Neural progenitor cell (in vitro differentiated cells): ENCODE data around the gene RRM2. TPM values are rescaled to one million over a fixed set of nuclear protein-coding genes. Genes with fewer than 3 reads are reported as not detected.

Experiments used
- DNase-seq: peaks from one replicate; pipeline ENCODE4 v3.0.0-alpha.2; 2016; ENCODE audit warnings: low spot score
- H2AFZ ChIP-seq: fragments of 200-600 bp; sonication (generic); replicated peaks from 2 replicates; pipeline ENCODE4 v1.6.1; 2016; ENCODE audit warnings: antibody characterized with exemption
- H3F3A ChIP-seq: fragments of 200-600 bp; sonication (generic); 2 replicates; pipeline ENCODE4 v1.6.1; 2016; ENCODE audit warnings: antibody characterized with exemption, low read depth
- H3K27ac ChIP-seq: fragments of 200-600 bp; sonication (generic); 2 replicates; pipeline ENCODE4 v1.5.1; 2016; ENCODE audit warnings: mild to moderate bottlenecking
- H3K27me3 ChIP-seq: fragments of 200-600 bp; sonication (generic); 2 replicates; pipeline ENCODE4 v1.6.1; 2016; ENCODE audit warnings: mild to moderate bottlenecking, moderate library complexity
- H3K36me3 ChIP-seq: fragments of 200-600 bp; sonication (generic); 2 replicates; pipeline ENCODE4 v1.5.1; 2016
- H3K4me1 ChIP-seq: fragments of 200-600 bp; sonication (generic); 2 replicates; pipeline ENCODE4 v1.6.1; 2016; ENCODE audit warnings: mixed run types
- H3K4me2 ChIP-seq: fragments of 200-600 bp; sonication (generic); 2 replicates; pipeline ENCODE4 v1.6.1; 2016
- H3K4me3 ChIP-seq: fragments of 200-600 bp; sonication (generic); 2 replicates; pipeline ENCODE4 v1.5.1; 2016
- H3K79me2 ChIP-seq: fragments of 200-600 bp; sonication (generic); 2 replicates; pipeline ENCODE4 v1.6.1; 2016; ENCODE audit warnings: low read depth
- H3K9ac ChIP-seq: fragments of 200-600 bp; sonication (generic); 2 replicates; pipeline ENCODE4 v1.6.1; 2016
- H3K9me3 ChIP-seq: fragments of 200-600 bp; sonication (generic); 2 replicates; pipeline ENCODE4 v1.5.1; 2016; ENCODE audit warnings: low read depth
- H4K20me1 ChIP-seq: fragments of 200-600 bp; sonication (generic); 2 replicates; pipeline ENCODE4 v1.6.1; 2016; ENCODE audit warnings: low read depth
- H3K27ac Mint-ChIP-seq: 3 replicates; pipeline ENCODE4 v1.8.0; 2021; ENCODE audit warnings: mixed read lengths
- H3K27me3 Mint-ChIP-seq: 2 replicates; pipeline ENCODE4 v1.8.0; 2022; ENCODE audit warnings: low read depth, mild to moderate bottlenecking, inconsistent platforms, moderate library complexity, mixed read lengths; ENCODE audit not compliant: insufficient read depth
- H3K36me3 Mint-ChIP-seq: 3 replicates; pipeline ENCODE4 v1.8.0; 2021; ENCODE audit warnings: mixed read lengths
- H3K4me1 Mint-ChIP-seq: 3 replicates; pipeline ENCODE4 v1.8.0; 2021; ENCODE audit warnings: mixed read lengths
- H3K4me3 Mint-ChIP-seq: 3 replicates; pipeline ENCODE4 v1.8.0; 2021; ENCODE audit warnings: mild to moderate bottlenecking, moderate library complexity, mixed read lengths
- H3K9me3 Mint-ChIP-seq: 3 replicates; pipeline ENCODE4 v1.8.0; 2020; ENCODE audit warnings: mixed read lengths
- CTCF ChIP-seq: fragments of 200-600 bp; sonication (generic); IDR thresholded peaks from 2 replicates; pipeline ENCODE4 v1.5.1; 2017; ENCODE audit warnings: antibody characterized with exemption, mild to moderate bottlenecking
- EZH2 ChIP-seq: fragments of 200-600 bp; sonication (generic); IDR thresholded peaks from 2 replicates; pipeline ENCODE4 v1.6.1; 2017; ENCODE audit warnings: antibody characterized with exemption, mild to moderate bottlenecking, moderate library complexity
- EZH2phosphoT487 ChIP-seq: fragments of 200-600 bp; sonication (generic); IDR thresholded peaks from 2 replicates; pipeline ENCODE4 v1.6.1; 2017; ENCODE audit warnings: antibody characterized with exemption
- total RNA-seq: library from RNA; depleted of rRNA; stranded (reverse); fragments of >200 nt; gene quantifications from 2 replicates; pipeline ENCODE4 v1.2.3, GENCODE V29; 2015; ENCODE audit warnings: low replicate concordance

Gene RRM2
- total RNA-seq, 1 donor from 2014 or later, result 66.0 TPM

GRCh38 chr2:10080536-10081304, 41.8 kb upstream of the RRM2 start:
- no peaks in the 10 kb centered on the region for H3K9me3 Mint-ChIP-seq
- H4K20me1 ChIP-seq, result peaks cover 5% of the 10 kb centered on the region
- DNase-seq, result peak; percentile 62

GRCh38 chr2:10083046-10083445, 39.5 kb upstream of the RRM2 start:
- H3K27ac Mint-ChIP-seq, result no peak overlapping the region

More at GRCh38 chr2:10080536-10081304, 41.8 kb upstream of the RRM2 start:
- peaks cover 24% of the 10 kb centered on the region for H3K4me1 Mint-ChIP-seq
- H3K27ac ChIP-seq, result no peak overlapping the region
- peaks cover 4% of the 10 kb centered on the region for H3K4me1 ChIP-seq
- H2AFZ ChIP-seq, result no peak overlapping the region
- H3F3A ChIP-seq, result peaks cover 22% of the 10 kb centered on the region
- H3K9ac ChIP-seq, result no peak overlapping the region
- TF ChIP-seq EZH2 (peak; percentile 95), EZH2phosphoT487 (peak; percentile 89), CTCF (no peak)
- H3K9me3 ChIP-seq, result no peaks in the 10 kb centered on the region
- H3K27ac Mint-ChIP-seq, result no peak overlapping the region
- H3K36me3 Mint-ChIP-seq, result no peaks in the 10 kb centered on the region
- H3K36me3 ChIP-seq, result no peaks in the 10 kb centered on the region
- peaks cover 90% of the 10 kb centered on the region for H3K27me3 ChIP-seq
- H3K4me3 Mint-ChIP-seq, result peak overlapping the region; percentile 68
- no peaks in the 10 kb centered on the region for H3K79me2 ChIP-seq
- peak overlapping the region; percentile 74 for H3K4me2 ChIP-seq
- H3K4me3 ChIP-seq, result peak overlapping the region; percentile 44
- peaks cover 65% of the 10 kb centered on the region for H3K27me3 Mint-ChIP-seq

GRCh38 chr2:10083692-10084211, 38.8 kb upstream of the RRM2 start:
- no peak overlapping the region for H3K9ac ChIP-seq
- no peaks in the 10 kb centered on the region for H3K9me3 Mint-ChIP-seq
- H3F3A ChIP-seq, result peaks cover 19% of the 10 kb centered on the region
- H2AFZ ChIP-seq, result no peak overlapping the region
- H3K4me3 Mint-ChIP-seq, result no peak overlapping the region
- no peak overlapping the region for H3K4me2 ChIP-seq
- TF ChIP-seq EZH2, result peak; percentile 16
- TF ChIP-seq CTCF, result no peak
- TF ChIP-seq EZH2phosphoT487, result no peak
- H3K27ac ChIP-seq, result no peak overlapping the region
- no peak overlapping the region for H3K27ac Mint-ChIP-seq
- H3K79me2 ChIP-seq, result no peaks in the 10 kb centered on the region
- no peak for DNase-seq
- H3K27me3 Mint-ChIP-seq, result peaks cover 47% of the 10 kb centered on the region
- H3K4me1 ChIP-seq, result peaks cover 4% of the 10 kb centered on the region
- H3K27me3 ChIP-seq, result peaks cover 60% of the 10 kb centered on the region
- H3K9me3 ChIP-seq, result no peaks in the 10 kb centered on the region
- H3K36me3 ChIP-seq, result no peaks in the 10 kb centered on the region
- peaks cover 5% of the 10 kb centered on the region for H4K20me1 ChIP-seq
- peaks cover 19% of the 10 kb centered on the region for H3K4me1 Mint-ChIP-seq
- no peaks in the 10 kb centered on the region for H3K36me3 Mint-ChIP-seq
- no peak overlapping the region for H3K4me3 ChIP-seq

More at GRCh38 chr2:10083046-10083445, 39.5 kb upstream of the RRM2 start:
- Histone ChIP-seq H3K27me3 (peaks cover 67% of the 10 kb centered on the region), H3K79me2 (no peaks in the 10 kb centered on the region), H3K4me3 (no peak overlapping the region), H2AFZ (no peak overlapping the region), H3K4me2 (no peak overlapping the region), H3K27ac (no peak overlapping the region), H3K4me1 (peaks cover 4% of the 10 kb centered on the region), H4K20me1 (peaks cover 5% of the 10 kb centered on the region), H3K36me3 (no peaks in the 10 kb centered on the region), H3F3A (peaks cover 22% of the 10 kb centered on the region), H3K9me3 (no peaks in the 10 kb centered on the region), H3K9ac (no peak overlapping the region)
- peaks cover 48% of the 10 kb centered on the region for H3K27me3 Mint-ChIP-seq
- H3K4me3 Mint-ChIP-seq, result no peak overlapping the region
- peaks cover 21% of the 10 kb centered on the region for H3K4me1 Mint-ChIP-seq
- no peak for DNase-seq
- no peak for TF ChIP-seq EZH2
- no peak for TF ChIP-seq CTCF
- no peak for TF ChIP-seq EZH2phosphoT487
- no peaks in the 10 kb centered on the region for H3K36me3 Mint-ChIP-seq
- H3K9me3 Mint-ChIP-seq, result no peaks in the 10 kb centered on the region
